C4-2B (cell line): ENCODE results near the gene IL19.
A peak's percentile ranks its signal among the peaks of the same experiment; 100 is the strongest.

Experiments used
- CTCF ChIP-seq: fragments of 450-650 bp; conservative IDR thresholded peaks from 2 replicates; pipeline ENCODE4 v1.5.1; 2017; ENCODE audit warnings: mild to moderate bottlenecking
- ZFX ChIP-seq: fragments of 450-650 bp; IDR thresholded peaks from 2 replicates; pipeline ENCODE4 v1.6.1; 2017

GRCh38 chr1:206878456-206878855 lies 107.9 kb downstream of the IL19 start:
- TF ChIP-seq CTCF, result peak; percentile 28; the same call in 1 of the 2 replicates
- TF ChIP-seq ZFX, result no peak
